Activated T-helper 1 cell treated with Interleukin-2 at 50 U/mL for 16 hours (primary cell): ENCODE data around the gene RNF208.
A peak's percentile ranks its signal among the peaks of the same experiment; 100 is the strongest.
"Not testable (repeated sequence)": the region's sequence is repeated elsewhere in the genome, so short reads cannot be mapped to it uniquely, and the experiment has no call there.

ENCODE experiments used
- DNase-seq: peaks from one replicate; pipeline ENCODE4 v3.0.0-alpha.2; 2020; ENCODE audit warnings: low read depth

The RNF208 gene

DNA sequence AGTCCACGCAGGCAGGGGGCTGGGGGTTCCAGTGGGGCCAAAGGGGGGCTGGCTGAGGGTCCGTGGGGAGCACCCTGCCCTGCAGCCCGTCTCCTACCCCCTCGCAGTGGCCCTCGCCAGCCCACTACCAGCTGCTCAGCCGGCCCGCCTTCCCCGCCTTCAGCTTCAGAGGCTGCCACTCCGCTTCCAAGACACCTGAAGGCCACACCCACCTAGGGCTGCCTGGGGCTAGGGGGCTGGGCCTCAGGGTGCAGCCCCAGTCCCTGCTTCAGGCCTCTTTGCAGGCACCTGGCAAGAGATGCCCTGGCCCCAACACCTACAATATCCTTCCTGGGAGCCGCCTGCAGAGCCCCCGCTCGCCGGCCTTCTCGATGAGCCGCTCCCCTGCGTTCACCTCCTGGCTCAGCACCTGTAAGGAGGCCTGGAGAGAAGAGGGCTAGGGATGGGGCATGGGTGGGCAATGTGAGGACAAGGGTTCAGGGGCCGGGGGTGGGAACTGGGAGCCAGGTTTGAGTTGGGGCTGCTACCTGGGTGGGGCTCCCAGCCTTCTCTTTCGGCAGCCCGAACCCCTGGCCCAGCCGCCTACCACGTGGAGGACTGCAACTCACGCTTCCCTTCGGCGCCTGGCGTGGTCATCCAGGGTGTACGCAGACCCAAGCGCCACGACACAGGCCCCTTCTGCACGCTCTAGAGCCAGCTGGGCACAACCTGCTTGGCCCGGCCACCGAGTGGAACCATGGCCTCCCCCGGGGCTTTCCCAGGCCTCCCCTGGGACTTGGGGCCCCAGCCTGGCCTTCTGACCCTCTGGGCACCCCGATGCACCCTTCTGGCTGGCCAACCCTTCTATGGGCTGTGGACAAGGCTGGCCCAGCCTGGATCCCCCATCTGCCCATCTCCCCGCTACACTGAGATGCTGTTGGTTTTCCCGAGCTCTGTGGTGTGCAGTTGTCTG, 30.8 kb upstream of the RNF208 start:
- no peak for DNase-seq

DNA sequence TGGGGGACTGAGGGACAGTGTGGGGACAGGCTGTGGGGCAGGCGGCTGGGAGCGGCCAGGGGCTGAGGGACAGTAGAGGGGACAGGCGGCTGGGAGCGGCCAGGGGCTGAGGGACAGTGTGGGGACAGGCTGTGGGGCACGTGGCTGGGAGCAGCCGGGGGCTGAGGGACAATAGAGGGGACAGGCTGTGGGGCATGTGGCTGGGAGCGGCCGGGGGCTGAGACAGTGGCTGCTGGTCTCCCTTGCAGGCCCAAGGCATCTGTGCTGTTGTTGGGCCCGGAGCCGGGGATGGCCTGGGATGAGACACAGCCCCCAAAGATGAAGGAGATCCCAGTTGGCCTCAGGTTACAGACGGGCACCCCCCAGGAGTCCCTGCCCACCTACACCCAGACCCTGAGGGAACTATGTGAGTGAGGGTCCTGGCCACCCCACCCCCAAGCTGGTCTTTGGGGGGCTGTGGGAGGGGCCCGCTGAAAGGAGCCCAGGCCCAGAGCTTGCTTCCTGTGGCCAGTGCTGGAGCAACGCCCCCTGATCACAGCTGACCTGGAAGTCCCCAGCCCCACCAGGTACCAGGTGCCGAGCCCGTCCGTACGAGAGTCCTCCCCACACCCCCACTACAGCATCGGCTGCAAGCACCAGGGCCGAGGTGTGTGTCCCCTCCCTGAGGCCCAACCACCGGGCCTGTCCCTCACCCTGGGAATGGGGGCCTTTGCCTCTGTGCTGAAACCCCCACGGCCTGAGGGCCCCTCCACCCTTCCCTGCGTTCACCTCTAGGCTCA, 29.6 kb upstream of the RNF208 start:
- no peak for DNase-seq

GRCh38 chr9:137251194-137251461, 29.1 kb upstream of the RNF208 start, which contains the start of gene STPG3:
Gene STPG3, plus strand, starts transcription at chr9:137251286. Its CDS starts 1 bp downstream, at chr9:137251287.
- DNase-seq, result no peak

DNA sequence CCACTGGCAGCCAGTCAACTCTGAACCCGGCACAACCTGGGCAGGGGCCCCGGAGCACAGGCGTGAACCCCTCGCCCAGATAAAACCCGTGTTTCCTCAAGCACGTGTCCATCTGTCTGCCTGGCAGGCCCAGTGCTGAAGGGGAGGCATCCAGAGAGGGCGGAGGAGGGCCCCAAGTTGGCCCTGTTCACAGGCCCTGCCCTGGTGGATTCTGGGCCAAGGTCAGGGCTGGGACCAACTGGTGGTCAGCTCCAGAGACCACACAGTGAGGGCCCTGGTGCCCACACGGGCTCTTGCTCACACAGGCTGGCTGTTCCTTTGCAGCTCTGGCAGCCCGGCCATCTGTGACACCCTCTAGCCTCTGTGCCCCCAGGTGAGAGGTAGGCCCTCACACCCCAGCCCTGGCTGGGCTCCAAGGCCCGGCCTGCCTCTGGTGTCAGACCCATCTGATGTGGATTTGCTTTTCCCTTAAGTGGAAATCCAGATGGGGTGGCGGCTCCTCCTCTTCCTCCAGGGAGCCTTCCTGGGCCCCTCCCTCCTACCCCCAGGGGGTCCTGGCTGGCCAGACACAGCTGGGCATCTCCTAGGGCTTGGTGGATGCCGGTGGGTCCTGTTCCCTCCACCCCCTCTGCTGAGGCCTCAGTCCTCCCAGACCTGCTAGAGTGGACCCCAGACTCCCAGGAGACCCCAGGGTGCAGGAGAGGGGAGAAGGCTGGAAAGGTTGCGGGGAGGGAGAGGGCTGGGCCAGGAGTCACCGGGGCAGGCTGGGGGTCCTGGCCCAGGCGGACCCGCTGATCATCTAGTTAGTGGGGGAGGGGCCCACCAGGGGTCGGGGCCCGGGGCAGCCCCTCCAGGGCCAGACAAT, 28.5 kb upstream of the RNF208 start:
- DNase-seq, result no peak

GRCh38 chr9:137247916-137248175, 25.8 kb upstream of the RNF208 start:
- no peak for DNase-seq

DNA sequence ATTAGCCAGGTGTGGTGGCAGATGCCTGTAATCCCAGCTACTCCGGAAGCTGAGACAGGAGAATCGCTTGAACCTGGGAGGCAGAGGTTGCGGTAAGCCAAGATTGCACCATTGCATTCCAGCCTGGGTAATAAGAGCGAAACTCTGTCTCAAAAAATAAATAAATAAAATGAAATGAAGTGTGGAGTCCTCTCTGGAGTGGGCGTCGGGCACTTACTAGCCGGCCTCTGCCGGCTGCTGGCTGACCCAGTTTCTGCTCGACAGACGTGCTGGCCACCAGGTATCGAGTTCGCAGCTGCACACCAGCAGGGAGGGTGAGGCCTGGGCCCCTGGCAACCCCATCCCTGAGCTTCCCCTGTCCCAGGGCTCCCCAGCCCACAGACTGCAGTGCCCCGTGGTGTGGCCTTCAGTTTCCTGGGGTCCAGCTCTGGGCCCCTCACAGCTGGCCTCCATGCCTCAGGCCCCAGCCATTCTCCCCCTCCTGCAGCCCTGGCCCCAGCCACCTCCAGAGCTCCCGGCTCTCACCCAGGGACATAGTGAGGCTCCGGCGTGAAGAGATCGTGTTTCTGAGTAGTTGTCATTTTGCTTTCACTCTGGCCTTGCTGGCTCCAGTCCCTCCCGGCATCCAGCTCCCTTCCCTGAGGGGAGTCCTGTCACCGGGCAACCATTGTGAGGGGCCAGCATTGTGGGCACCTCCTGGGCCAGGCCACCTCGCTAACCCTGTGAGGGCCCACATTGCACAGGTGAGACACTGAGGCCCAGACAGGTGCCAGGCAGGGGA, 25.3 kb upstream of the RNF208 start:
- DNase-seq, result no peak

DNA sequence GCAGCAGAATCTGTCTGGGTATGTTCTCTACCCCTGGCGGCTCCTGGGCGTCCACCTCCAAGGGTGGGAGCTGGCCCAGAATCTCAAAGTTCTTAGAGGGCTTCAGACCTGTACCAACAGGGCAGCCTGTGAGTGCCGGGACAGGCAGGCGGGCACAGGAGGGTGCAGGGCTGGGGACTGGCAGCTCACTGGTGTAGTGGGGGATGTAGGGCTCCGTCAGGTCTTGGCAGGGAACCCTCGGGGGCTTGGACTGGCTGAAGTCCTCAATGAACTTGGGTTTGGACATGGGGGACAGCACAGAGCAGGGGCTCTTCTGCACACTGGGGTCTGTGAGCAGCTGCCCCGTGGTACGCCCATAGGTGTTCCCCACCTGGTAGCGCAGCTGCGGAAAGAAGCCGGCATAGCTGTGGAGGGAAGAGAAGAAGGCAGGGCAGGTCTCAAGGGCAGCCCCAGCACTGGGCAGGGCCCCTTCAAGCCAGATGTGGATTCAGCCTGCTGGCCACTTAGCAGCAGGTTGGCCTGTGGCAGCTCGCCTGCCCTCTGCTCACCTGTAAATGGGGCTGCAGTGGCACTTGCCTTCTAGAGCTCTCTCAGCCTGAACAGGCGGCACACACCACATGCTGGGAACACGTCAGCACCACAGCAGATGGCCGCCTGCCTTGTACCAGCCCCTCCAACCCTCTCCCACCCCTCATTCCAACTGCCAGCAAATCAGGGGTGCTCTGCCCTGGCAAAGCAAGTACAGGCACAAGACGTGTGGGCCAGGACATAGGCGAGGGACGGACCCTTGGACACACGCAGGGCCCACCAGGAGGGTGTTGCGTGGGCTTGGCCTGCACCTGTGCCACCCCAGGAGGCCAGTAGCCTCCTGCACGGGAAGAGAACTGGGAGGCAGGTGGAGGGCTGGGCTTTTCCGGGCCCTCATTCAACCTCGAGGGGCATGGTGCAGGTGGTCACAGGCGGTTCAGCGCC, 23.7 kb upstream of the RNF208 start:
- no peak for DNase-seq

DNA sequence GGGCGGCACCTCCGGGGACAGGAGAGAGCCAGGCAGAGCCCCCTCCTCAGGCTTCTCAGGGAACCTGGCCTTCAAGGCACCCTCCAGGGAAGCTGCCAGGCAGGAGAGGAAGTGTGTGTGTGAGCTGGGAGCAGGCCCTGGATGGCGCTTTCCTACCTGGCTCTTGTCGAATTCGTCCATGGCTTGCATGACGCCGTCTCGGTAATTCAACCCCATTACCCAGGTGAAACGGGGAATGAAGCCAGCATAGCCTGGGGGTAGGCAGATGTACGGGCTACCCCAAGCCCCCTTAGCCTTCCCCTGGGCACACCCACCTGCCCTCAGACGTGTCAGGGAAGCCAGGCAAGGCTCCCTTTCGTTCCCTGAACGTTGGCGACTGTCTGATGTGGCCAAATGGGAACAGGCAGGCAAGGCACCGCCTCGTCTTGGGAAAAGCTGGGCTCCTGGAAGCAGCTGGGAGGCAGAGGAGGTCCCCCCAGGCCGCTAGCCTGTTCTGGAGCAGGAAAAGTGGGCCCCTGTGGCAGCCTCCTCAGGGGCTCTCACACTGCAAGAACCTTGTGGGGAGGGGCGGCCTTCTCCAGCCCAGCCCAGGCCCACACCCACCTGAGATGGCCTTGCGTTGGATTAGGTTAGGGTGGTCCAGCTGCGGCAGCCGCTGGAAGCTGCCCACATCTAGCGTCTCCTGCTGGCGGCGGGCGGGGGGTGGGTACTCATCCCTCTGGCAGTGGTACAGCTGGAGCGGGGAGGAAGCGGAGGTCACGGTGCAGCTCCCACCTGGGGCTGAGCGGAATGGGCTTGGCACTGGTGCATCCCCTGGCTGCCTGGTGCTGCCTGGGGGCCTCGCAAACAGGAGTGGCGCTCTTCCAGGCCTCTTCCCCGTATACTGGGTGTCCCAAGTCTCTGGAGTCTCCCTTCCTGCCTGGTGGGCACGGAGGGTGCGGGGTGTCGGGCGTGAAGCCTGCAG, 22.7 kb upstream of the RNF208 start:
- no peak for DNase-seq

DNA sequence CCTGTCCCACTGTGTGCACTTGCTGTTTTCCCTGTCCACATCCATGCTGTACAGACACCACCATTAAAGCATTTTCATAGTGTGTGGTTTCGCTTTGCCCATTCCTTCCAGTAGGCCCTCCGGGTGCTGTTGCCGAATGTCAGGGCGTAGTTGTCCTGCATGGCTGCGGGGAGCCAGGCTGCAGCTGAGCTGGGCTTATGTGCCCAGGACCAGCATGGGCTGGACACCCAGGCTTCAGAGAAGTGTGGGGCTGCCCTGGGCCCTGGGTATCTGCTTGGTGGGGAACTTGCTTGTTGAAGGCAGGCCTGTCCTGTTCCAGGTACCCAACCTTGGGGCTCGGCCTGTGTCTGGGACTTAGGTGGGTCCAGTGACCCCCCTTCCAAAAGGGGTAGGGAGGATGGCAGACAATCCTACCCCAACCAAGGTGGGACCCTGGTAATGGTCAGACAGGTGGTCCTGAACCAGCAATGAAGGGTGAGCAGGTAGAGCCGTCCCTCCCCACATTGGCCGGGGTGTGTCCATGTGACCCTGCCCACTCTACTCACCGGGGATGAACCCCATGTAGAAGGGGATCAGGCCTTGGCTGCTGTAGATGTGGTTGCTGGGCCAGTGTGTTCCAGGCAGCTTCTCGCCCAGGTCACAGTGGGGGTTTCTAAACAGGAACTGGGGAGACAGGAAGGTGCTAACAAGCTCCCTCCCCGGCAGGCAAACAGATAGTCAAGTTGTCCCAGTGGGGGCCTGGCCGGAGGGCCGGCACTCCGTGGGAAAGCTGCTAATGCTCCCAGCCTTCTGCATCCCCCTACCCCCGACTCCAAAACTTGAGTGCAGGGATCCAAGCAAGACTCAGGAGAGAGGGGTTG, 21.8 kb upstream of the RNF208 start:
- DNase-seq, result no peak

- DNase-seq, result not testable (repeated sequence)
Measured at GRCh38 chr9:137243266-137243625, 21.2 kb upstream of the RNF208 start.

GRCh38 chr9:137242269-137243203, 20.5 kb upstream of the RNF208 start:
- no peak for DNase-seq

GRCh38 chr9:137241490-137242268, 19.6 kb upstream of the RNF208 start:
- DNase-seq, result peak; percentile 71

- peak; percentile 95 for DNase-seq
Measured at GRCh38 chr9:137240841-137241489, 18.9 kb upstream of the RNF208 start, which contains the start of gene TUBB4B. Gene TUBB4B, plus strand, starts transcription at chr9:137241287. Its CDS starts 74 bp downstream, at chr9:137241361.

DNA sequence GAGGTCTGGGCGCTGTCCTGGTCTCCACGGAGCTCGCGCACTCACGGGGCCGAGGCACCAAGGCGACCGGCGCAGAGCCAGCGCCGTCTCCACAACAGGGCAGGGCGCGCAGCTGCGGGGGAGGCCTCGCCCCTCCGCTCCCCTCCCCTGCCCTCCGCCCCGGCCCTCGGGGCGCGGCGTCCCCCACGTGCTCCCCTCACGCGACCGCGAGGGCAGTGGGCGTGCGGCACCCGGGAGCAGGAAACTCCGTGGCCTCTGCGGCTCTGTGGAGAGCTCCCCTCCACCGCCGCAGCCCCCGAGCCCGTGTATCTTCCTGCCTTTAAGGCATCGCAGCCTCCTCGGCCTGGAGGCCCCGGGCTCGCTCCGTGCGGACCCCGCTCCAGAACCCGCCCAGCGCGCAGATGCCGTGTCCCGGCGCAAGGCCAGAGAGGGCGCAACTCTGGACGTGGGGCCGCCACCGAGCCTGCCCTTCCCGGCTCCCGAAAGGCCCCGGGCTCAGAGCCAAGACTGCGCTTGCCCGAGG, 18.3 kb upstream of the RNF208 start:
- DNase-seq, result peak; percentile 62

DNA sequence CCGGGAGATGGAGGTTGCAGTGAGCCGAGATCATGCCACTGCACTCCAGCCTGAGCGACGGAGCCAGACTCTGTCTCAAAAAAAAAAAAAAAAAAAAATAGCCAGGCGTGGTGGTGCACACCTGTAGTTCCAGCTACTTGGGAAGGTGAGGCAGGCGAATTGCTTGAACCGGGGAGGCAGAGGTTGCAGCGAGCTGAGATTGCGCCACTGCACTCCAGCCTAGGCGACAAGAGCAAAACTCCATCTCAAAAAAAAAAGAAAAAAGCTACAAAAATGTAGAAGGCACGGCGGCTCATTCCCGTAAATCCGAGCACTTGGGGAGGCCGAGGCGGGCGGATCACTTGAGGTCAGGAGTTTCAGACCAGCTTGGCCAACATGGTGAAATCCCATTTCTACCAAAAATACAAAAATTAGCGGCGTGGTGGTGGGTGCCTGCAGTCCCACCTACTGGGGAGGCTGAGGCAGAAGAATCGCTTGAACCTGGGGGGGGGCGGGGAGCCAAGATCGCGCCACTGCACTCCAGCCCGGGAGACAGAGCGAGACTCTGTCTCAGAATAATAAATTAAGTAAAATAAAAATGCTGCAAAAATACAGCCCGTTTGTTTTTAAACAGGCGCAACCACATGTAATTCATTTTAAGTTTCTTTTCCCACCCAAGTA, 17.6 kb upstream of the RNF208 start:
- DNase-seq, result not testable (repeated sequence)
